ENCODE results near the gene SPP2.

The SPP2 gene

DNA sequence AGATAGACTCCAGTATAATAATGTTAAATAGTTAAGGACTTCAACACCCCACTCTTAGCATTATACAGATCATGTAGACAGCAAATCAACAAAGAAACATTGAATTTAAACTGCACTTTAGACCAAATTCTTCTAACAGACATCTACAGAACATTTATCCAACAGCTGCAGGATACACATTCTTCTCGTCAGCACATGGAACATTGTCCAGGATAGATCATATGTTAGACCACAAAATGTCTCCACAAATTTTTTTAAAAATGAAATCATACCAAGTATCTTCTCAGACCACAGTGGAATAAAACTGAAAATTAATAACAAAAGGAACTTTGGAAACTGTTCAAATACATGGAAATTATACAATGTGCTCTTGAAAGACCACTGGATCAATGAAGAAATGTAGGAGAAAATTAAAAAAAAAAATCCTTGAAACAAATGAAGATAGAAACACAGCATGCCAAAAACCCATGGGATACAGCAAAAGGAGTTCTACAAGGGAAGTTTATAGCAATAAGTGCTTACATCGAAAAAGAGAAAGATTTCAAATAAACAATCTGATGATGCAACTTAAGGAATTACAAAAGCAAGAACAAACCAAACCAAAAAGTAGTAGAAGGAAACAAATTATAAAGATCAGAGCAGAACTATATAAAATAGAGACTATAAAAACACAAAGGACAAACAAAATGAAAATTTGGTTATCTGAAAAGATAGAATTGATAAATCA lies 12.3 kb upstream of the SPP2 start:
- no peak for DNase-seq

DNA sequence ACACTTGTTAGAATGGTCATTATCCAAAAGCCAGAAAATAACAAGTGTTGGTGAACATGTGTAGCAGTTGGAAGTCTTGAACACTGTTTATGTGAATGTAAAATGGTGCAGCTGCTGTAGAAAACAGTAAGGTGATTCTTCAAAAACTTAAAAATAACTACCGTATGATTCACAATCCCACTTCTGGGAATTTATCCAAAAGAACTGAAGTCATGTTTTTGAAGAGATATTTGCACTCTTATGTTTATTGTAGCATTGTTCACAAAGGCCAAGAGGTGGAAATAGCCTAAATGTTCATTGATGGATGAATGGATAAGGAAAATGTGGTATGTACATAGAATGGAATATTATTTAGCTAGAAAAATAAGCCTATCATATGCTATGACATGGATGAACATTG lies 6.3 kb upstream of the SPP2 start:
- DNase-seq, result no peak

DNA sequence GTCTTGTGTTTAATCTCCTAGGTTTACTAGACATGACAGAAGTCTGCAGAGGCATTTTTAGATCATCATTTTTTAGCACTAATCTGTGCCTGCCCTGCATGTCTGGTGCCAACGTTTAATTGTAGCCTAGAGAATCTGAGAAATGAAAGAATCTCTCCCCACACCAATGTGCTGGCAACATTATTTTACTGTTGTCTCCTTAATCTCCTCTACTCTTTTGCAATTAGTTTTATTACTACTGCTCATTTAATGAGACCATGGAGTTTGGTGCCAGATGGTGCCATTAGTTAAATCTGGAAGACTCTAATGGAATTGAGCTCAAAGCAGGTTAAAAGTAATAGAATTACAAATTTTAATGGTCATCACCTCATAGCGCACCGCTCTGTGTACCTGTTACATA lies 4.0 kb upstream of the SPP2 start:
- no peak for DNase-seq

DNA sequence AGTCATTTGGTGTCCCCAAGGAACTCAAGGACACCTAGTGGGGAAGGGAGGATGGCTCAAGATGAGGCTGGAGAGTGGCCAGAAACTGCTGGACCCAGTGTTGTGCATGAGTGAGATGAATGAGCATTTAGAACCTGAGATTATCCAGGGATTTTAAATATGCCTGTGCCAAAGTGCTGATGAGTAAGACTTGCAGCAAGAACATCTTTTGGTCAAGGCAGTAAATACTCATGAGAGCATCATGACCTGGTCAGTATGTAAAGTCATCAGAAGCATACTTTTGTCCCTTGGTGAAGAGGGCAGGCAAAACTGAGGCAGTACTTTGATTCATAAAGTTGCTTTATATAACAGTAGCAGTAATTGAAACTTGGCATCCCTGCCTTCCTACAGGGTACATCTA lies 3.1 kb upstream of the SPP2 start:
- DNase-seq, result no peak

DNA sequence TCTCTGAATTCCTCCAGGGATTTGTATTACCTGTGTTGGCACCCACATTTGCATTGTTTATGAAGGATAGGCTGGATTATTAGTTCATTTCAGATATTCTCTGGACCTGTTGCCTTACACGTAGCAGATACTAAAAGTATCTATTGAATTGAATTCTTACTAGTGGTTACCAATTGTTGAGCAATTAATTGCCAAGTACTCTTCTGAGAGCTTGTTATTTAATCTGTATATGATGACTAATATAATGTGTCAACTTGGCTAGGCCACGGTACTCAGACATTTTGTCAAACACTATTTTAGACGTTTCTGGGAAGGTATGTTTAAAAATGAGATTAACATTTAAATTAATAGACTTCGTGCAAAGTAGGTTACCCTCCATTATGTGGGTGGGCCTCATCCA lies 2.5 kb upstream of the SPP2 start:
- DNase-seq, result no peak

DNA sequence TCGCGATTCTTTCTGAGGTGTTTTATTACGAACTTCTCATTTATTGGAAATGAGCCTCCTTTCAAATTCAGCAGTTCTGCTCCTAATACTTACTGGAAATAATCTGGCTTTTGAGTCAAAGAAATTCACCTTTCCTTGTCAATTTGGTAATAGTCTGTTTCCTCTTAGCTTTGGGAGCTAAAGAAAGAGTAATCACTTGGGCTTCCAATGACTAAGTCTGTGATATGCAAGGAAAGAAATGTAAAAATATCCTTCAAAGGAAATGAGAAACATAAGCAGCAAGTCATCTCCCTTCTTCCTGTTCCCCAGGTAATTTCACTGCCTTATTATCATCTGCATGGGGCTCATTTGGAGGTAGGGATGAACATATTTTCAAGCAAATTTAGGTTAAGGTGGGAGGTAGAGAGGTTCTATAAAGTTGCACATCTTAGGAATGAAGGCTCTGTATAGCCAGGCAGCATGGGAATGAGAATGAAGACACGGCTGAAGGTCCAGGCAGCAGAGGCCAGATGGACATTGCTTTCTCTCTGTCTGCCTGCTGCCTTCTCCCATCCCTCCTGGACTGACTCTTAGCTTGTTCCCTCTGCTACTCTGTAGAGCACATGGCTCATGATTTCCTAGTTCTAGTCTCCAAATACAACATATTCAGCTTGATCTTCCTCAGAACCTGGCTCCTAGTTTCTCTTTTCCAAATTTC lies 1.0 kb downstream of the SPP2 start:
- DNase-seq, result no peak

DNA sequence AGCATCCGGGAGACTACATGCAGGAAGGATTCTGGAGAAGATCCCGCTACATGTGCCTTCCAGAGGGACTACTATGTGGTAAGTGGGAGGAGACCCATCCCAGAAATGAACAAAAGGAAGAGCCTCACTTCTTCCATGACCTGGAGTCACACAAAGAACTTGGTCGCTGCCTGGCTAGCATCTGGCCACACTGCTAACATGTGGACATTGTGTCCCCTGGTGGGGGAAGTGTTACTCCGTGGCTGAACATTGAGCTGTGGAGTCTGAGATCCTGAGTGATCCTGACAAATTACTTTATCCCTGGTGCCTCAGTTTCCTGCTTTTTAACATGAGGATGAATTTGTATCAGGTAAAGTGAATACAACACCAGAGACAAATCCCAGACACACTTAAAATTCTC lies 8.4 kb downstream of the SPP2 start:
- DNase-seq, result no peak

DNA sequence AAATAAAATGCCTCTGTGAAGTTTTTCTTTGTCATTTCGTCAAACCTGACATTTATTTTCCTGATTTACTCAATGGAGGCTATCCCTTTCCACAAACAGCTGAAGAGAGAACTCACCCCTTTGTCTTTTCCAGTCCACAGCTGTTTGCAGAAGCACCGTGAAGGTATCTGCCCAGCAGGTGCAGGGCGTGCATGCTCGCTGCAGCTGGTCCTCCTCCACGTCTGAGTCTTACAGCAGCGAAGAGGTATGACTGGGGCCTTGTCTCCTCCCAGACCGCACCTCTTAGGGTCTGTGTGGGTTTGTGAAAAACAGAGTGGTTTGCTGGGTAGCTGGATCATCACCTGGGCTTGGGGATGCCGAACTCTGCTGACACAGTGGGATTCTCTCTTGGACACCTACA lies 9.7 kb downstream of the SPP2 start:
- DNase-seq, result no peak

DNA sequence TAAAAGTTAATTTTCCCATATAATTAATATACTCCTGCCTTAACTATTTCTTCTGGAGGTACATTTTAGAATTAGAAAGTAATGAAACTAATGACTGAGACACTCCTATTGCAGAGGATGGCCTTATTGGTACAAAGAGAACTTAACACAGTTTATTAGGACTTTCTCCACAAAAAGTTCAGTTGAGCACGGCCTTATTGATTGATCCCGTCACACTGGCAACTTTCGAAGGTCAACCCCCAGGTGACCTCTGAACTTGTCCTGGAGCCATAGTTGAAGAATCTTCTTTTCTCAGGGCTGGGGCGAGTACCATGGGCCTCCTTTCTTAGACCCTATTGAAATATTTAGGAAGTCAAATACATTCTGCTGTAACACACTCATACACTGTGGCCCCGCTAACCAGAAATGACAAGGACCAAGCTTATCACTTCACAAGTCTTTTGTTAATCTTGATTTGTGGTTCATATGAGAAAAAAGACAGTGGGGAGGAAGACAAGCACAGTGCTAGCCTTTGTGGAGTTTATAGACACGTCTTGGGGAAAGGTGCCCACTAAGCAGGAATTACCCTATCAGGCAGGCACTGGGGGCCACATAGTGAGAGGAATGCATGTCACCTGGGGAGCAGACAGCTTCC lies 11.2 kb downstream of the SPP2 start:
- no peak for DNase-seq

DNA sequence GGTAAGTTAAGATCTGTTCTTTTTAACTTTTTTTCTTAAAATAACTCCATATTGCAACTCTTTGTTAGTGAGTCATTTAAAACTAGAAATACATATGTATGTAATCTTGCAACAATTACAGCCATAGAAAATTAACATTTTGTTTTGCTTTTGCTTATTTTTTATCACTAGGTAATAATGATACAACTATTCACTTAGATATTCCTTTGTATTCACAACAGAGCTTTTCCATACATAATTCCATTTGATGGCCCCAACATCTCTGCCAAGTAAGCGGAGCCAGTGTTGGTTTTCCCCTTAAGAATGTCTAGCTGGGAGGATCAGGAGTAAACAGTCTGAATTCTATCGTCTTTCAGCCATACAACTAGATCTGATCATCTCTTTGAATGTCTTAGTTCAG lies 16.1 kb downstream of the SPP2 start:
- no peak for DNase-seq

DNA sequence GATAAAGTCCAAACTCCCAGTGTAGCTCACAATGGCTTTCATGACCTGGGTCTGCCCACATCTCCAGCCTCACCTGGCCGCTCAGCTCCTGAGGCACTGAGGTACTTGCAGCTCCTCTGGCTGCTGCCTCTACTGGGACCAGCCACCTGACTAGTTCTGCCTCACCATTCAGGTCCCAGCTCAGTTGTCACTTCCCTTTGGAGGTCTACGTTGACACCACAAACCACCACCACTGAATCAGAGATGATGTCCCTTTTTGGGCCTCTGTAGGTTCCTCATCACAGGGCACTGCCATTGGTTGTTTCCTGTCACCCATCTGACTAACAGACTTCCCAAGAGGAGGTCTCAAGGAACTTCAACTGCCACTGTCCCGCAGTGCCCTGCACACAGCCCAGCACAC lies 21.2 kb downstream of the SPP2 start:
- DNase-seq, result peak; percentile 13

DNA sequence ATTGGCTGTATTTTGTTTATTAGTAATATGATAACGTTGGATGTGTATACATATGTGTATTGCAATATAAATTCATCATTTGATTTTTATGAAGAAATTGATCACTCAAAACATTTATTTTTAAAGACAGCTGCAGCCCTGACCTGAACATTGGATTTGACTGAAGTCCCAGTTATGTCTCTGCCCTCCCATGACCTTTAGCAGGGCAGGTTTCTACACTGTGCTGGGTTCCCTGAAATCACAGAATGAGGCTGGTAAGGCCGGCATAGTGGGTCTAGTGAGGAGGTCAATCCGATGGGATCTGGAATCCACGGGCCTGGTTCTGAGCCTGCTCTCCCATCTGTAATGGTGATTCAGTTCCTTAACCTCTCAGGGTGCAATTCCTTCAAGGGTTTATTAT lies 22.0 kb downstream of the SPP2 start:
- DNase-seq, result no peak

DNA sequence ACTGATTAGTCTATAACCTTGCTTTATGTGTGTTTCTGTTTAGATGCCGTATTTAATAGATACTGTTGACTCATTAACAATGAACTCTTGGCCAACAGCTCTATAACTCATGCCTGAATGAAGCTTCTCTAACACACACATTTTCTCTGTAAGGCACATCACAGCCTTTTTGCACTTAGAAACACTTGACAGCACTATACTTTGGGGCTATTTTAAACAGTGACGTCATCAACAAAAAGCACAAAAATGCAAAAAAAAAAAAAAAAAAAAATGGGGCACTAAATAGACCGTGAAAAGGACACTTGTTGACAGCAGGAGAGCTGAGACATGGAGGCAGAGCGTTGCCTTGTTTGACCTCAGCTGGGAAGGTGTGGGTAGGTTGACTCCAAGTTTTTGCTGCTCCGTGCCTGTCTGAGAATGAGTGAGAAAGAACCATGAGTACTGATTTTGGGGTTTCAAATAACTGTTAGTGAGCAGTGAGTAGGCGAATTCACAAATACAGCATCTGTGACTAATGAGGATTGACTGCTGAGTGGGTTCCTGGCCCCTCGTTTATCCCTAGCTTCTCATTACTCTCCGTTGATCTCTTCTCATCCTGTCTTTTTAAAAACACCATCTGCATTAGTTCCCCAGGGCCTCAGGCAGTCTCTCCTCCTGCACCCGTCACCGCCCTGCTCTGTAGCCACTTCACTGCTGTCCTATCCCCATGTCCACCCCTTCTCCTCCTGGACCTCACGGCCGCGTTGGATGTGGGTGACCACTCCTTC lies 24.4 kb downstream of the SPP2 start:
- DNase-seq, result no peak

DNA sequence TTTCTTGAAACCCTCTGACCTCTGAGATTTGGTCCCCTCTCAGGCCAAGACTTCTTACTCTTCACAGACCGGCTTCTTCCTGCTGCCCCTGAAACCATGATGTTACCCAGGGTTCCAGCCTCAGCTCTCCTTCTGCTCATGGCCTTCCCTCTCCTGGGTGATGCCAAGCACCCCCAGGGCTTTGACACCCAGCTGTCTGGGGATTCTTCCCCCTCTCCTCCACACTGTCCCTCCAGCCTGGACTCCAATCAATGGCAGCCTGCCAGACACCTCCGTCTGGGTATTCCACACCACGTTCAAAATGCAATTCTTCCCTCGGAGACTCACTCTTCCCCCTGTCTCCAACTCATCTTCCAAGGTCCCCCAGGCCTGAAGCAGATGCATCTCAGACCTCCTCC lies 25.0 kb downstream of the SPP2 start:
- DNase-seq, result no peak

DNA sequence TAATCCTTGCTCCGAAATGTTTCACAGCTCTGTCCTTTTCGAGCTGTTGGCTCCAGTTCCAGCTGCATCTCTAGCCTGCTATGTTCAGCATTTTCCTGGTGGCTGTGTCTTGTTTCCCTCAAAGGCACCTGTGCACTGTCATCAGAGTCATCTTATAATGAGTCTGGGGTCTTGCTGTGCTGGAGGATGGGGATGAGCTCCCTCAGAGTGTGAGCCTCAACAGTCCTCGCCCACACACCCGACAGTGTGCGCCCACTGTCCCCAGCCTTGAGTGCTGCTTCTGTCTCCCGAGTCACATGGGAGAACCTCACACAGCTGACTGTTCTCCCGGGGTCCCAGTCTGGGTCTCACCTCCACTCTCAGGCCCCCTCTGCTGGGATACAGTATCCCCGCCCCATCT lies 25.4 kb downstream of the SPP2 start:
- no peak for DNase-seq

DNA sequence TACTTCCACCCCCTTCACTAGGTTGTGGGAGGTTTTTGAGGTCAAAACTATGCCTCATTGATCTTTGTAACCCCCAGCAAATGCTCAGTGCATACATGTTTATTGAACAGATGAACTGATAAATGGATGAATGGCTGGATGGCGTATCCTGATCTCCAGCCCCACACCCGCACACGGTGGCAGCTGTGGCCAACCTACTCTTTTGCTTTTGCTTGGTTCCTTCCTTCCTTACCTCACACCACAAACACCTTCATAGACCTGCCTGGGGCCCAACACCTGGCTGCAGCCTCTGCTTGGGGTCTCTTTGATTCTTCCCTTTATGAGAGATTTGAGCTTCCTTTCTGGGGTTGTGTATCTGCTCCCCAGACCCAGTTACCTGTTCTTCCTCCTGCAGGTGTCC lies 25.9 kb downstream of the SPP2 start:
- DNase-seq, result no peak

DNA sequence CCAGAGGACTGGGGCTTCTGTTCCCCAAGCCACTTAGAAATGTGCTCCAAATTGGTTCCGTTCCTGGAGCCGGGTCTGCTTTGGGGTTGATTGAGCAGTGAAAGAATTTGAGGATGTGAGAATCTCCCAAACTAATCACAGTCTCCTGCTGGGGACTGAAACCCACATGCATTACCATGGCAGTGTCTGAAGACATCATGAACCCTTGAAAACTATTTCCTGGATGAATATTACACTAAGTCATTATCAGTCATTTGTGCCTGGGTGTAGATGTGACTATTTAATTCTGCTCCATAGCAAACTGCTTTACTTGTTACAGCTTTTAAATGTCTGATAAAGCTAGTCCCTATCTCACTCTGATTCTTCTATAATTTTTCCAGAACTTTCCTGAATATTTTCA lies 27.6 kb downstream of the SPP2 start:
- DNase-seq, result no peak

DNA sequence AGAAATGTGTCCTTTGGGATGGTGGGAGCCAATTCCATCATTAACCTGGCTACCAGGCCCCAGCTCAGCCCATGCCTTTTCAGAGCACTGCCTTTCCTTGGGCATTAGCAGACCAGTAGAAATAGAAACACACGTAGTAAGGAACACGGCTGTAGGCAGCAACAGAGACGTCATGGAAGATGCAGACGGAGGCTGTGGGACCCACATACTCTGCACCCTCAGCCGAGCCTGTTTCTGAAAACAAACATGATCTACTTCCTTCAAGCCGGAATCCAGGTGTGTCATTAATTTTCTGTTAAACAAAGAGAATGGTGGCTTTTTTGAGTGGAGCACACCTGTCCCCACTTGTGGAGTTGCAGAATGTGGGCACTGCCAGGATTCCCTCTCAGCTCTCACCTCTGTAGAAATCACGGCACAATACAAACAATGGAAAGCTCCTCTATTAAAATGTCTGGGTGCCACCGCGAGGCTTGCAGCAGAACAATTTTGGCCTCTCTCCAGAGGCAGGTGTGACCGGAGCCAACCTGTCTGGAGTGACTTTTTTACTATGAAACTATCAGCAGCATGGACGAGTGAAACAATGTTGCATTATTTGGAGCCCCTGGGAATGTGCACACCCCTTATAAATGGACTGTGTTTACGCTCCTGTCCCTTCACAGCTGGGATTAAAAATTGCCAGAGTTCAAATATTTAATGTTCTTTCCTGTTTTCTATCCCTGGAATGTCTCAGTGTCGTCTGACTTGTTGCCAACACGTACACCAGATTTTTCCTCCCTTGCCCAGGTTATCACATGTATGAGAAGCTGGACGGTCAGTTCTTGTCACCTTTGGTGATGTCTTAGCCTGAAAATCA lies 31.7 kb downstream of the SPP2 start:
- DNase-seq, result no peak

DNA sequence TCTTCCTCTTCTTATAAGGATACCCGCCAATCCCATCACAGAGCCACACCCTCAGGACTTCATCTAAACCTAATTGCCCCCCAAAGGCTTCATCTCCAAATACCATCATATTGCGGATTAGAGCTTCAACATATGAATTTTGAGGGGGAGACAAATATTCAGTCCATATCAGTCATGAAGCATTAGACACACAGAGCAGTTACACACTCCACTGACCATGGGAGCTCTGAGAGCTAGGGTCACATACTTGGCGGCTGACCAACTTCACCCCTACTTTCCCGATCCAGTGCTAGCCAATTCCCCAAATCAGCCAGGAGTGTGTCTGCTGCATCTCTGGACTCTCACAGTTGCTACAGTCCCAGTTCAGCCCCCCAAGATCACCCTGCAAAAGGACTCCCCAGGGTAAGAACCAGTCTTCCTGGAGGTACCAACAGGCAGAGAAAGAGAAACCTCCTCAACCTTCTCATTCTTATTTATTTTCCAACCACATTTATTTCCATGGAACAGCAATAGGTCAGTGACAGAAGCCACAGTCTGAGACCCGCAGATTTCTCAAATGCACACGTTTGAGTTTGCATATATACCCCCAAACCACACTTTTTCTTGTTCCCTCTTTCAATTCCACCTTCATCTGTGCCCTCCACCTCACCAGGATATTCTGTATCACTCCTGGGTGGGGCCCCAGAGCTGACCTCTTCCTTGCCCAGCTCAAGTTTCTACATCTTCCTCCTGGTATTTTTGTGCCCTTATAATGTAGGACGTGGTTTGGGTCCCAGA lies 33.3 kb downstream of the SPP2 start:
- no peak for DNase-seq

DNA sequence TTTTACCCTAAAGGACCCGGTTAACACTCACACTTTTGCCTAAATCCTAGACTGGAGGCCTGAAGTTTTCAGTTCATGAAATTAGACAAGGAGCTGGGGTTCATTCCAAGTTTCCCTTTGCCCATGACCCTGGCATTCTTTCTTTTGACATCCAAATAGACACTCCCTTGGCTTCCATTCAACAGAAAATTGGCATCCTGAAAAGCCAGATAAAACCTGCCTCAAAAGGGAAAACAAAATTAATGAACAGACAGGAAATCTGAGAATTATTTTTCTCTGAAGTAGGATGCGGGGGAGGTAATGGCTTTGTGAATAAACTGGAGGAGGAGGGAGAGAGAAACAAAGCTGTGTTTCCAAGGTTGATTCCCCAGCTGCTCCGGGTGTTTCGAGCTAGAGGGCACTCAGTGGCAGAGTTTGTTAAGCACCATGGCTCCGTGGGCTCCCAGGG lies 41.0 kb downstream of the SPP2 start:
- no peak for DNase-seq

DNA sequence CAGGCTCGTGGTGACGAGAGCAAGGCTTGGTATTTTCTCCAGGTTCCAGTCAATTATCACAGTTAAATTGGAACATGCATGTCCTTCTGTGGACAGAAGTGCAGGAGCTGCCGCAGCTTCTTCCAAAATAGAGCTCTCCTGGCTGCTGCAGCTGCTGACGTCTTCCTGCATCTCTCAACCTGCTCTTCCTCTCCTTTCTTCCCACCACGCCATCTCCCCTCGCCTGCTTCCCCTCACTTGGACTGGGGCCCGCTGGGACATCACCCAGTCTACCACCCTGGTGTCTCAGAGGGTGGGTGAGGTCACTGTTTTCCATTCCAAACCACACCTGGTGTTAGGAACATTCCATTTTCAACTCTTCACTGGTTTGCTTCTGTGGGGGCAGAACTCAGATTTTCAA lies 41.4 kb downstream of the SPP2 start:
- no peak for DNase-seq

DNA sequence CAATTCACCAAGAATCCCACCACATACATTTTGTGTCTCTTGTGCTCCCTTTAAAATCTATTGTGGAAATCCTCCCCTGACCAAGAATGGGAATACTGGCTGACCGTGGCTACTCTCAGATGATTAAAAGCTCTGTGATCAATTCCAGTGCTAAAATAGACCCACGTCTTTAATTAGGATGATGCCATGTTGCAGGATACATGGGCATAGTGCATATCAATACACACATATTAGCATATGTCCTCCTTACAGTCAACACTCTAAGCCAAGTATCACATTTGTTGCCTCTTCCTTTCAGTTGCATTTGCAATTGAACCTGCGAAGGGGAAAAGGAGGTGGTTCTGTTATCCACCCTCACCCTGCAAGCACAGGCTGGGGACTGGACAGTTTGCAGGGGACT lies 41.8 kb downstream of the SPP2 start:
- DNase-seq, result no peak
